ENCODE measurements around the gene ADAM19.

- no peak for TF ChIP-seq SMC3 (IDR thresholded peaks at IDR 0.05; ENCODE audit: low read depth, low read length)
- no peak for TF ChIP-seq CTCF (conservative IDR thresholded peaks at IDR 0.05; ENCODE audit: low read depth, low read length)
- TF ChIP-seq RAD21 (IDR thresholded peaks at IDR 0.05; ENCODE audit: low read length) = no peak
- TF ChIP-seq RFX5 (IDR thresholded peaks at IDR 0.05; ENCODE audit: low read depth, low read length) = no peak
- no peak for TF ChIP-seq USF2 (IDR thresholded peaks at IDR 0.05; ENCODE audit: low read depth, low read length)
- TF ChIP-seq POLR2A (IDR thresholded peaks at IDR 0.05; ENCODE audit: low read depth, low read length) = no peak
Observed at GRCh38 chr5:157520911-157521703, 54.5 kb downstream of the ADAM19 start.
